Hepatic stellate cell (primary cell): ENCODE measurements around the gene TAPBP.
"Not testable (repeated sequence)": the region's sequence is repeated elsewhere in the genome, so short reads cannot be mapped to it uniquely, and the experiment has no call there.

Source experiments
- DNase-seq: peaks from one replicate; pipeline ENCODE4 v3.0.0; 2011; ENCODE audit warnings: low spot score

The TAPBP gene

DNA sequence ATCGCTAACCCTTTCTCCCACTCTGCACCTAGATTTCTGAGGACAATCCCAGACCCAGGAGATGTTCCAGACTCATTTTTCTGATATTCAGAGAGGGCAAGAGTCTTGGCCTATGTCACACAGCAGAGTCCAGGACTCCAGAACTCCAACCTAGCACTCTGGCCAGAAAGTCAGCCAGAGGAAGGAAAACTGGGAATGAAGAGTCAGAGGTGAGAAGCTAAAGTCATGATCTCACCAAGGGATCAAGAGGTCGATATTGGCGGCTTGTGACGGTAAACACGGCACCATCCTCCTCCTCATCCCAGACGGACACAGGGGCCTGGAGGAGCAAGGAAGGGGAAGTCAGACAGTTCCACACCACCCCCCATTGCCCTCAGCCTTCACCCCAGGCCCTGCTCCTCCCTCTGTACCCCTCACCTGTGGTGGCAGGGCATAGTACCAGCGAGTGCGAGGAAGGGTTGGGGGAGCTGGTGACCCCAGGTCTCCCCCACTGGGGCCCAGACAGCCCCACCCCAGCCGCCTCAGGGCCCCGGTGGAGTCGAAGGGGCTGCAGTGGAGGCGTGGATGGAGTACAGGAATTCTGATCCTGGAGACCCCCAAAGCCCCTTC is 17.0 kb downstream of the TAPBP start:
- DNase-seq = no peak

DNA sequence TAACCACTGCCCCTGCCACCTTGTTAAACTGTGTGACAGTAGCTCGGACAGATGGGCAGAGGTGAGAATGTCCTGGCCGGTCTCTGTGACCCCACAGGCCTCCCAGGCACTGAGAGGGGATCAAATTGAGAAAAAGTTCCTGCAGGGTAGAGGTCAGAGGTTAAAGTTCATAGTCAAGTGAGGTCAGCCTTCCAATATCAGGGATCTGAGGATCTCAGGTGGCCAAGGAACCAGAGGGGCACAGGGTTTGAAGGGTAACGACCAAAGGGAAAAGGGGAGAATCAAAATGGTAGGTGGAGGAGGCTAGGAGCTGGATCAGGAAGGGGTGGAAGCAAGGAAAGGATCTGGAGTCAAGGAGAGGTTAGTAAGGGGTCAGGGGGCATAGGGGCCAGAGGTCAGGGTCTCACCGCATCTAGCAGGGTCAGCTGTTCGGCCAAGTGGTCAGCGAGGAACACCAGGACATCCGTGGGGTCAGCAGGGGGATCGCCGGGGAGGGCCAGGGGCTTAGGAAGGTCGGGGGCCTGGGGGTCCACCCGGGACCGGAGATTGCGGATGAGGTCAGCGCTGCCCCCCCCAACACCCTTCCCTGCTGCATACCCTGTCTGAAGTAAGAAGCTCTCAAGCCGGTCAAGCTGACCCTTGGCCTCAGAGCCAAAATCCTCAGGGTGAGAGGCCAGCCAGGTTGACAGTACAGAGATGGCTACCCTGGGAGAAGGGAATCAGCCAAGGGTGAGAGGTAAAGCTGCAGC is 18.1 kb downstream of the TAPBP start:
- no peak for DNase-seq

- no peak for DNase-seq
Observed at GRCh38 chr6:33294086-33294823, 19.6 kb downstream of the TAPBP start.

- no peak for DNase-seq
Observed at GRCh38 chr6:33292996-33293682, 20.7 kb downstream of the TAPBP start.

- DNase-seq = no peak
Observed at GRCh38 chr6:33290459-33290858, 23.4 kb downstream of the TAPBP start.

GRCh38 chr6:33289784-33290315 is 24.0 kb downstream of the TAPBP start:
- peak; percentile 49 for DNase-seq

DNA sequence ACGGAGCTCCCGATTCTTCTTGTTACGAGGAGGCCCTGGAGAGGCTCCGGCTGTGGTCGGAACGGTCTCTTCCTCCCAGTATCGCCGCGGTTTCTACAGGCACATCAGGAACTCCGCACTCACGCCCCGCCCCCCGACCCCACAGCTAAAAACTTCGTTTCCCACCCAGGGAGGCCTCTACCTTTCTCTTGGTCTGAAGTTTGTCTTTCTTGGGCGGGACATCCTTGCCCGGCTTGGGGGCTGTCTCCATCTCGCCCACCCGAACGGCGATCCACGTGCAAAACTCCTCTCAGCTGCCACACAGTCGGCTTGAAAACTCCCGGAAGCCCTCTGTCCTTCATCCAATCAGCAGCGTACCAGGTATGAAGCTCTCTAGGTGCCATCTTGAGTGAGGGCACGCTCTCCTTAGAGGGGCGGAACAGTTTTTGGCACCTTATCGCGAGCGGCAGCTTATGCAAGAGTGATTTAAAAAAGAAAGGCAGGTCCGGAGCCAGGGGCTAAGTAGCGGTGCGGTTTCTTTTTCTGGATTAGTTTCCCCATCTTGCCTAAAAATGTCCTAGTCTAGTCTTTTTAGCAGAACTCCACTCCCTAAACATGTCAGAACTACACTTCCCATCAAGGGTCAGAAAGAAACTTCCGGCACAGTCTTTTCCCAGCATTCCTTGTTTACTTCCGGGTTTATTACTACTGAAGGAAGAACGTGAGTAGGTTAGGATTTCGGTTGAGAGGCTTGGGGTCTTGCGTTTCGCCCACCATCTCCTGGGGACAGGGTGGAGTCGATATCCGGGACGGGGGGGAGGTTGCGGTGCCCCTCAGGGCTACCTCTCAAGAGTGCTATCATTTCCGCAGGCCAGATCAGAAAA is 24.7 kb downstream of the TAPBP start, which contains the start of the genes PFDN6 and WDR46:
Gene PFDN6, plus strand, starts transcription at position 681 of the 863 bp plus-strand sequence. CDS start 256 bp downstream, outside the sequence.
Gene WDR46, minus strand, starts transcription at position 319 of the 863 bp plus-strand sequence. Its CDS starts 69 bp downstream, at position 250.
- peak; percentile 98 for DNase-seq

GRCh38 chr6:33288141-33288920 is 25.5 kb downstream of the TAPBP start:
- DNase-seq = no peak

GRCh38 chr6:33286946-33287914 is 26.6 kb downstream of the TAPBP start:
- no peak for DNase-seq

GRCh38 chr6:33285214-33285613 is 28.7 kb downstream of the TAPBP start:
- DNase-seq = not testable (repeated sequence)

- DNase-seq = no peak
Observed at GRCh38 chr6:33280539-33280938, 33.3 kb downstream of the TAPBP start.

DNA sequence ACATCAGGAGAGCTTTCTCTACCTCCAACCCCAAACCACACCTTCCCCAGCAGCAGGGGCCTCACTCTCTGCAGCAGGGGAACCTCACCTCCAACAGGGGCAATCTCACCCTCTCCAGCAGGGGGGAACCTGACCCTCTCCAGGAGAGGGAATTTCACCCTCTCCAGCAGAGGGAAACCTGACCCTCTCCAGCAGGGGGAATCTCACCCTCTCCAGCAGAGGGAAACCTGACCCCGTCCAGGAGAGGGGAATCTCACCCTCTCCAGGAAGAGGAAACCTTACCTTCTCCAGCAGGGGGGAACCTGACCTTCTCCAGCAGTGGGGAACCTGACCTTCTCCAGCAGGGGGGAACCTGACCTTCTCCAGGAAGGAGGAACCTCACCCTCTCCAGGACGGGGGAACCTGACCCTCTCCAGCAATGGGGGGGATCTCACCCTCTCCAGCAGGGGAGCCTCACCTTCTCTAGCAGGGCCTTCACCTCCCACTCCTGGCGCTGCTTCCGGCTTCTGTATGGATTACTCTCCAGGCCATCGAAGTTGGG is 33.8 kb downstream of the TAPBP start:
- DNase-seq = peak; percentile 78

GRCh38 chr6:33279257-33279695 is 34.6 kb downstream of the TAPBP start:
- DNase-seq = no peak

GRCh38 chr6:33278810-33279209 is 35.1 kb downstream of the TAPBP start:
- no peak for DNase-seq

- no peak for DNase-seq
Observed at GRCh38 chr6:33278392-33278741, 35.5 kb downstream of the TAPBP start.

- no peak for DNase-seq
Observed at GRCh38 chr6:33277663-33278391, 36.1 kb downstream of the TAPBP start.

DNA sequence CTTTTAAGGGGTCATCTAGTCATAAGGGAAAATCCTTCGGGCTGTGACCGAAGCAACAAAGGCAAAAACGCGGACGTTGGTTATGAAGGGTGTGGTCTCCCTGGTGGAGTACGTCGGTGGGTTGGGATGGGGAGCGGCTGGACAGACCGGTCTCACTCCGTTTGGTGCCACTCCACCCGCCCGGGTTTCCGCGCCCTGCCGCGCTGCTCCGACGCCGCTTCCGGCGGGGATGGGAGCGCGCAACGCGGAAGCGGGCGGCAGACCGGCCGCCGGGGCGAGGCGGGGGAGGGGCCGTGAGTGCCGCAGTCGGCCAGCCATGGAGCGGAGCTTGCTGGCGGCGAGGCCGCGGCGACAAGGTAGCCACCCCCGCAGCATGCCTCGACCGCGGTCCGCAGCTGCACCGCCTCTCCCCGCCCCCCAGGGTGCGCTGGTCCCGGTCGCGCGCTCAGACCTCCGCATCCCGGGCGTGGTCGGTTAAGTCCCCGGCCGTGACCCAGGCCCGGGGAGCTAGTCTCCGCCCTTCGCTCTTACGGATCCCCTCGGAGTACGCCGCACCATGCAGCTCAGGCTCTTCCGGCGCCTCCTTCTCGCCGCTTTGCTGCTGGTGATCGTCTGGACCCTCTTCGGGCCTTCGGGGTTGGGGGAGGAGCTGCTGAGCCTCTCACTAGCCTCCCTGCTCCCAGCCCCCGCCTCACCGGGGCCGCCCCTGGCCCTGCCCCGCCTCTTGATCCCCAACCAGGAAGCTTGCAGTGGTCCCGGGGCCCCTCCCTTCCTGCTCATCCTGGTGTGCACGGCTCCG is 36.8 kb downstream of the TAPBP start, which contains the start of gene B3GALT4:
Gene B3GALT4, plus strand, starts transcription at position 260 of the 799 bp plus-strand sequence. Its CDS starts 297 bp downstream, at position 557.
- peak; percentile 70 for DNase-seq
